K562 (cell line): ENCODE data around the gene FAM114A2. TPM values are rescaled to one million over a fixed set of nuclear protein-coding genes. Genes with fewer than 3 reads are reported as not detected.

Experiments
- ATAC-seq: fragments of 200-7000 bp; cut with Tn5 transposase; 3 replicates; pipeline ENCODE4 v1.9.1; 2020; ENCODE audit warnings: moderate library complexity
- BruUV-seq: library from RNA; stranded (reverse); fragments of 400-500 nt; replicated peaks from 2 replicates; lab custom pipeline; 2021; lab: Mats Ljungman, UMichigan
- CTCF ChIA-PET: fragments of 300-600 bp; formaldehyde crosslinking; extraction: SDS; loops from one replicate; lab custom pipeline; 2021; ENCODE audit warnings: low intra/inter-chr PET ratio; lab: Yijun Ruan, JAX
- POLR2A ChIA-PET: fragments of 300-600, 350-650 bp; sonication (Branson Sonifier 250); formaldehyde crosslinking; extraction: SDS; loops from one replicate; lab custom pipeline; 2021; ENCODE audit warnings: antibody characterized with exemption, inconsistent platforms; lab: Yijun Ruan, JAX
- DNase-seq, 4 experiments: peaks; one replicate each; pipeline versions ENCODE4 v3.0.0 to v3.0.0-alpha.2; 2011 to 2018; ENCODE audit warnings: low spot score in 3 of 4, mixed read lengths in 3 of 4; ENCODE audit errors: extremely low read depth in 1 of 4
- FAIRE-seq: peaks from 2 replicates; lab custom pipeline; 2011; peaks lifted over from hg19 to GRCh38; lab: Jason Lieb, UNC
- H2AFZ ChIP-seq: 2 replicates; pipeline ENCODE4 v1.6.0; 2011; ENCODE audit warnings: low read depth, low read length, control low read depth, inconsistent platforms
- H3K27ac ChIP-seq: fragments of 200-600 bp; 3 replicates; pipeline ENCODE4 v1.8.0; 2011; ENCODE audit warnings: low read depth, mild to moderate bottlenecking, control low read depth, inconsistent platforms, low read length, moderate library complexity, mixed read lengths; ENCODE audit errors: extremely low read depth
- H3K27me3 ChIP-seq, 2 experiments: fragments of 300-600 bp in 1 of 2; 2 replicates in 1 of 2; 3 replicates in 1 of 2; pipeline versions ENCODE4 v1.6.0 to v1.8.0; 2011; ENCODE audit warnings: inconsistent platforms in 2 of 2, low read length in 2 of 2, mild to moderate bottlenecking in 1 of 2, mixed read lengths in 1 of 2, moderate library complexity in 1 of 2; ENCODE audit not compliant: control insufficient read depth in 2 of 2, insufficient read depth in 2 of 2
- H3K36me3 ChIP-seq: fragments of 300-600 bp; 3 replicates; pipeline ENCODE4 v1.8.0; 2011; ENCODE audit warnings: mild to moderate bottlenecking, low read length, inconsistent platforms; ENCODE audit not compliant: control insufficient read depth, insufficient read depth
- H3K4me1 ChIP-seq, 2 experiments: fragments of 200-600 bp in 1 of 2; replicated peaks in 1 of 2; 2 replicates in 1 of 2; 3 replicates in 1 of 2; pipeline versions ENCODE4 v1.5.1 to v1.8.0; 2011; ENCODE audit warnings: inconsistent platforms in 2 of 2, low read length in 2 of 2, mild to moderate bottlenecking in 1 of 2, mixed read lengths in 1 of 2, moderate library complexity in 1 of 2; ENCODE audit not compliant: control insufficient read depth in 2 of 2, insufficient read depth in 2 of 2
- H3K4me2 ChIP-seq: 2 replicates; pipeline ENCODE4 v1.6.1; 2011; ENCODE audit warnings: low read length, control low read depth, inconsistent platforms, mixed read lengths; ENCODE audit not compliant: insufficient read depth
- H3K4me3 ChIP-seq: fragments of 200-600 bp; sonication (generic), shearing (Covaris generic); 2 replicates; pipeline ENCODE4 v1.5.1; 2016; ENCODE audit warnings: control low read depth, inconsistent platforms
- H3K79me2 ChIP-seq: fragments of 200-600 bp; 3 replicates; pipeline ENCODE4 v1.8.0; 2011; ENCODE audit warnings: low read length, inconsistent platforms; ENCODE audit not compliant: control insufficient read depth, insufficient read depth
- H3K9ac ChIP-seq, 2 experiments: 2 replicates each; pipeline versions ENCODE4 v1.6.0 to v1.6.1; 2011; ENCODE audit warnings: low read depth in 2 of 2, low read length in 2 of 2, control low read depth in 1 of 2, inconsistent platforms in 1 of 2, mild to moderate bottlenecking in 1 of 2, mixed read lengths in 1 of 2; ENCODE audit not compliant: insufficient read depth in 1 of 2
- H3K9me1 ChIP-seq: one replicate; pipeline ENCODE4 v1.6.0; 2011; ENCODE audit warnings: inconsistent platforms, mild to moderate bottlenecking, low read length, moderate library complexity; ENCODE audit not compliant: control insufficient read depth, insufficient read depth
- H3K9me3 ChIP-seq: replicated peaks from 2 replicates; pipeline ENCODE4 v1.5.1; 2011; ENCODE audit warnings: low read depth, low read length, inconsistent platforms; ENCODE audit not compliant: control insufficient read depth, insufficient read depth
- H4K20me1 ChIP-seq: replicated peaks from 2 replicates; pipeline ENCODE4 v1.6.1; 2011; ENCODE audit warnings: low read length, inconsistent platforms, mixed read lengths; ENCODE audit not compliant: control insufficient read depth, insufficient read depth
- ADNP ChIP-seq: fragments of 200-800 bp; sonication (Bioruptor generic); IDR thresholded peaks from 2 replicates; pipeline ENCODE4 v1.6.1; 2016; ENCODE audit warnings: missing genetic modification characterization, missing compliant biosample characterization
- ARNT ChIP-seq, 2 experiments: fragments of 450-650 bp; IDR thresholded peaks; 2 replicates each; pipeline ENCODE4 v1.6.1; 2016; ENCODE audit warnings: mild to moderate bottlenecking in 1 of 2
- CBFB ChIP-seq: sonication (generic); formaldehyde crosslinking; IDR thresholded peaks from 2 replicates; pipeline ENCODE4 v1.4.0; 2020; ENCODE audit warnings: mild to moderate bottlenecking, missing genetic modification reagents
- ELF2 ChIP-seq: fragments of 250-450 bp; sonication (Bioruptor Pico); IDR thresholded peaks from 2 replicates; pipeline ENCODE4 v1.5.0; 2021; ENCODE audit warnings: mild to moderate bottlenecking
- FOXA1 ChIP-seq: fragments of 450-650 bp; IDR thresholded peaks from 2 replicates; pipeline ENCODE4 v1.6.1; 2016; ENCODE audit warnings: mild to moderate bottlenecking, borderline replicate concordance
- FOXK1 ChIP-seq: sonication (generic); formaldehyde crosslinking; IDR thresholded peaks from 2 replicates; pipeline ENCODE4 v1.8.0; 2022; ENCODE audit warnings: missing genetic modification reagents, mild to moderate bottlenecking, borderline replicate concordance
- GMEB1 ChIP-seq: fragments of 250-450 bp; sonication (Bioruptor Pico); IDR thresholded peaks from 2 replicates; pipeline ENCODE4 v1.4.0; 2020; ENCODE audit warnings: mild to moderate bottlenecking
- KAT2B ChIP-seq: IDR thresholded peaks from one replicate; pipeline ENCODE4 v1.6.1; 2012; ENCODE audit warnings: low read depth, mild to moderate bottlenecking, control low read depth, inconsistent platforms, low read length, moderate library complexity
- KLF6 ChIP-seq: fragments of 250-450 bp; sonication (Bioruptor Pico); IDR thresholded peaks from 2 replicates; pipeline ENCODE4 v1.4.0; 2020; ENCODE audit warnings: mild to moderate bottlenecking, moderate library complexity, borderline replicate concordance
- MEF2D ChIP-seq: conservative IDR thresholded peaks from 2 replicates; pipeline ENCODE4 v1.6.1; 2016; ENCODE audit warnings: low read depth, missing genetic modification characterization, missing compliant biosample characterization
- RB1 ChIP-seq: fragments of 450-650 bp; IDR thresholded peaks from 2 replicates; pipeline ENCODE4 v1.6.1; 2017; ENCODE audit warnings: low read depth, mild to moderate bottlenecking
- SETDB1 ChIP-seq: IDR thresholded peaks from one replicate; pipeline ENCODE4 v1.6.1; 2012; ENCODE audit warnings: low read length, control low read depth, inconsistent platforms
- STAT5B ChIP-seq: fragments of 250-450 bp; sonication (Bioruptor Pico); IDR thresholded peaks from 2 replicates; pipeline ENCODE4 v1.8.0; 2021; ENCODE audit warnings: mild to moderate bottlenecking, inconsistent platforms
- XRCC3 ChIP-seq: fragments of 450-650 bp; IDR thresholded peaks from 2 replicates; pipeline ENCODE4 v1.6.1; 2017; ENCODE audit warnings: mild to moderate bottlenecking, moderate library complexity
- YY1 ChIP-seq, 3 experiments: IDR thresholded peaks; 2 replicates each; pipeline ENCODE4 v1.6.1; 2011; ENCODE audit warnings: low read length in 2 of 3, mild to moderate bottlenecking in 2 of 3, moderate library complexity in 2 of 3, borderline replicate concordance in 1 of 3, control low read depth in 1 of 3, low read depth in 1 of 3; ENCODE audit not compliant: insufficient read depth in 3 of 3, insufficient replicate concordance in 2 of 3, control insufficient read depth in 1 of 3, insufficient read length in 1 of 3; ENCODE audit errors: extremely low read depth in 1 of 3
- ZNF175 ChIP-seq: fragments of 200-800 bp; sonication (Bioruptor generic); IDR thresholded peaks from 2 replicates; pipeline ENCODE4 v1.6.1; 2016; ENCODE audit warnings: low read depth, mild to moderate bottlenecking, missing genetic modification characterization, missing compliant biosample characterization
- ZNF57 ChIP-seq: fragments of 450-650 bp; formaldehyde crosslinking; IDR thresholded peaks from 2 replicates; pipeline ENCODE4 v1.4.0; 2020; ENCODE audit warnings: mild to moderate bottlenecking, moderate library complexity
- ZNF764 ChIP-seq: fragments of 250-450 bp; sonication (Bioruptor Pico); IDR thresholded peaks from 2 replicates; pipeline ENCODE4 v1.4.0; 2020; ENCODE audit warnings: low read depth, mild to moderate bottlenecking, moderate library complexity
- in situ Hi-C: fragments of 300-500 bp; cut with MboI; formaldehyde crosslinking; loops from 4 replicates; pipeline ENCODE4 v1.15.0; 2018; ENCODE audit warnings: inconsistent platforms, mixed read lengths
- intact Hi-C: fragments of 100-400 bp; cut with micrococcal nuclease; formaldehyde crosslinking; loops from 2 replicates; pipeline ENCODE4 v1.14.2; 2022
- polyA plus RNA-seq, 8 experiments: library from polyadenylated mRNA; depleted of rRNA in 4 of 8; stranded (reverse) in 5 of 8; unstranded in 3 of 8; fragments of >200 nt; fragmentation: Nextera tagmentation in 2 of 8; fragmentation: Illumina TruSeq in 1 of 8; extraction: Ambion mirVana in 2 of 8; extraction: Trizol in 1 of 8; gene quantifications; 2 replicates each; pipeline versions ENCODE4 v1.2.1 to v1.2.3, GENCODE V29; 2011 to 2014; ENCODE audit warnings: inconsistent platforms in 1 of 8, missing spikeins in 1 of 8
- total RNA-seq, 7 experiments: library from RNA; depleted of rRNA in 6 of 7; stranded (reverse); fragments of >200 nt in 6 of 7; fragmentation: Illumina TruSeq in 2 of 7; extraction: Trizol in 2 of 7; gene quantifications; 2 replicates each; pipeline versions ENCODE4 v1.2.1 to v1.2.3, GENCODE V29; 2011 to 2021; ENCODE audit warnings: low replicate concordance in 1 of 7

FAM114A2 gene
- total and polyA plus RNA-seq, 9 of the 15 experiments (the other 6 are each of a cell fraction or from before 2014, with no cell fraction given): 14.4 to 28.1 (median 21.2) TPM

DNA sequence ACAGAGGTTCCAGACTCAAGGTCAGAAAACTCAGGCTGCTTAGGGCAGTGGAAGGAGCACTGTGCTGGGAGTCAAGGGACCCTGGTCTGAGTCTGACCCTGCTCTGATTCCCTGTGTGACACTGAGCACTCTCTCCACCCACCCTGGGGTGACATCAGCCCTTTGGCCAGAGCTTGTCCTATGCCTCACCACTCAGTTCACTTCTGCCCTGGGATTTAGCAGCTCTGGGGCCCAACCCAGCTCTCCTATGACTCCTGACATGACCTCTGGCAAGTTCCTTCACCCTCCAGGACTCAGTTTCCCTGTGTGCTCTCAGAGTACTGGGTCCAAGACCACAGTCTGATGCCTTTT lies 63.9 kb downstream of the FAM114A2 start:
- Histone ChIP-seq H3K79me2 (no peaks in the 10 kb centered on the region), H3K27me3 (peaks cover 0 to 3% of the 10 kb centered on the region in 2 experiments; a peak in 2 of 5 replicates), H3K9me3 (no peaks in the 10 kb centered on the region), H3K36me3 (no peaks in the 10 kb centered on the region), H3K4me3 (no peak overlapping the region), H3K9me1 (no peaks in the 10 kb centered on the region), H2AFZ (no peak overlapping the region), H3K9ac (peak overlapping the region in 1 of 2 experiments; percentile 76; a peak in 2 of 4 replicates), H3K4me1 (peaks cover 0 to 32% of the 10 kb centered on the region in 2 experiments; a peak in 3 of 5 replicates), H3K27ac (no peak overlapping the region), H3K4me2 (no peak overlapping the region), H4K20me1 (0 out of 2 replicates have a peak, but pooled peaks cover 4% of the 10 kb centered on the region)
- no peak for FAIRE-seq
- POLR2A ChIA-PET: interaction anchor here (0.6 to 1.2 kb wide), 3 partner anchors 11 to 205 kb away, joined by 3 to 4 read pairs (median 3); no protein-coding TSS in a partner anchor
- DNase-seq: no peak
- peak; percentile 43 for ATAC-seq
- intact Hi-C loops (loop anchor here (1.0 to 5.0 kb wide), 5 partner anchors 98 to 636 kb away; no protein-coding TSS in a partner anchor), in situ Hi-C loops (no loop called here)
- TF ChIP-seq MEF2D (tag) (no peak), ZNF57 (CRISPR knock-in tag) (no peak), FOXK1 (no peak), KLF6 (CRISPR knock-in tag) (no peak), CBFB (no peak), ZNF175 (CRISPR knock-in tag) (no peak), ZNF764 (CRISPR knock-in tag) (no peak), KAT2B (no peak), XRCC3 (no peak), RB1 (no peak), GMEB1 (CRISPR knock-in tag) (no peak), YY1 (IDR thresholded peaks at IDR 0.05; ENCODE audit: borderline replicate concordance in 1 of 3, control insufficient read depth in 1 of 3, extremely low read depth in 1 of 3, insufficient read depth in 3 of 3, insufficient read length in 1 of 3, insufficient replicate concordance in 2 of 3, low read depth in 1 of 3, low read length in 2 of 3) (no peak), ARNT (IDR thresholded peaks at IDR 0.05) (no peak), ELF2 (no peak), SETDB1 (no peak), STAT5B (CRISPR knock-in tag) (no peak), ADNP (tag) (no peak), FOXA1 (no peak)
- CTCF ChIA-PET: interaction anchor here (0.6 to 2.2 kb wide), 7 partner anchors 205 to 666 kb away, joined by 3 to 13 read pairs (median 4); no protein-coding TSS in a partner anchor
- BruUV-seq: no TSS peak
